Peyer's patch (tissue), 4 donors: ENCODE data around the gene SLC25A13. TPM values are rescaled to one million over a fixed set of nuclear protein-coding genes. Genes with fewer than 3 reads are reported as not detected.

Experiments
- DNase-seq, 3 donors: peaks; one replicate each; pipeline ENCODE4 v3.0.0-alpha.2; 2017 to 2019
- H3K27ac ChIP-seq, 4 donors: fragments of 200-600 bp; sonication (generic); one replicate each; pipeline ENCODE4 v1.5.1; 2016 to 2019
- H3K27me3 ChIP-seq, 2 donors: fragments of 200-600 bp; sonication (generic); one replicate each; pipeline ENCODE4 v1.5.1; 2019
- H3K36me3 ChIP-seq, 3 donors: fragments of 200-600 bp; sonication (generic); one replicate each; pipeline ENCODE4 v1.5.1; 2016 to 2019
- H3K4me1 ChIP-seq, 4 donors: fragments of 200-600 bp; sonication (generic); one replicate each; pipeline ENCODE4 v1.5.1; 2016 to 2019
- H3K4me3 ChIP-seq, 4 donors: fragments of 200-600 bp; sonication (generic); 1 replicate in 3 of 4; 2 replicates in 1 of 4; pipeline ENCODE4 v1.5.1; 2016 to 2019; ENCODE audit warnings: mild to moderate bottlenecking in 1 of 4
- H3K9me3 ChIP-seq, 4 donors: fragments of 200-600 bp; sonication (generic); one replicate each; pipeline ENCODE4 v1.5.1; 2016 to 2019; ENCODE audit warnings: mild to moderate bottlenecking in 1 of 4
- POLR2A ChIP-seq, 2 donors: fragments of 450-650 bp; IDR thresholded peaks; one replicate each; pipeline ENCODE4 v1.5.1; 2017; ENCODE audit warnings: antibody characterized with exemption in 2 of 2, mild to moderate bottlenecking in 2 of 2, moderate library complexity in 2 of 2
- small RNA-seq, 2 donors: library from RNA; depleted of rRNA; stranded (forward); fragments of <200 nt; gene quantifications; one replicate each; pipeline ENCODE3, GENCODE V24; 2016
- total RNA-seq, 4 donors: library from RNA; depleted of rRNA; stranded (reverse); fragments of >200 nt; gene quantifications; one replicate each; pipeline ENCODE4 v1.1.0, GENCODE V29; 2016
- TF ChIP-seq, protein P1 (sequence below), 6 experiments: fragments of 450-650 bp in 4 of 6; fragments of 200-600 bp in 2 of 6; sonication (generic) in 1 of 6; IDR thresholded peaks; one replicate each; pipeline ENCODE4 v1.5.1; 2017 to 2019; ENCODE audit warnings: antibody characterized with exemption in 6 of 6, mild to moderate bottlenecking in 3 of 6, moderate library complexity in 1 of 6

Gene SLC25A13
- total RNA-seq, 4 donors from 2014 or later = 16.5 to 87.8 (median 60.3) TPM

DNA sequence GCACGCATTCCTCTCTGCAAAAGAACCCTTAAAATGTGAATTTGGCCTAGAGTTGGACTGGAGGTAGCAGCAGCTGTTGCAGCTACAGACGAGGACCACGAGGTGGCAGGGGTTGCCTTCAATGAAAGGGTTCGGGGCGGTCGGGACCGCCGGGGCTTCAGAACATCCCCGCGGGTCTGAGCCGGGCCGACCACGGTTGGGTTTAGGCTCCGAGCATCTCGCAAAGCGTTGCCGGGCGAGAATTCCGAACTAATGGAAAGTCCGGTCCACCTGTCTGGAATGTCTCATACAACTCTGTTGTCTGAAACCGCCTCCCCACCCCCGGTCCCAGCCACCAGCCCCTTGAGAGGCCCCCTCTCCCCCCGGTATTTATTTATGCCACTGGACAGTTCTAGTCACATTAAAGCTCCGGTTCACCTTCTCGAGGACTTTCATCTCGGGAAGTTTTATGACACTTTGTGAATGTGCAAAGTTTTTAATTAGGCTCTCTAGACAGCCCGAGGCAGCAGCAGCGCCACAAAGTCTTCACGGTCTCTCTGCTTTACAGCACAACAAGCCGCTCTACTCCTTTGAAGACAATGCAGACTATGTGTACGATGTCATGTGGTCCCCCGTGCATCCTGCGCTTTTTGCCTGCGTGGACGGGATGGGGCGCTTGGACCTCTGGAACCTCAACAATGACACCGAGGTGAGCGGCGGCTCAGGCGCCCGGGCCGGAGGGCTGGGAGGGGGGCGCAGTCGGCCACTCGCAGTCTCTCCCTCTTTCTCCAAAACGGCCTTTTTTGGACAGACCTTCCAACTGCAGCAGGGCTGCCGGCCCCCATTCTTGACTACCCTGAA is 246.2 kb downstream of the SLC25A13 start:
- peak overlapping the region; percentile 23 to 53 (median 39) for H3K4me3 ChIP-seq
- H3K27ac ChIP-seq = no peak overlapping the region
- peak; percentile 25 to 60 (median 54) for DNase-seq
- H3K36me3 ChIP-seq = no peaks in the 10 kb centered on the region
- H3K4me1 ChIP-seq = peaks cover 0 to 9% (median 0%) of the 10 kb centered on the region in 4 donors
- H3K9me3 ChIP-seq = no peaks in the 10 kb centered on the region
- H3K27me3 ChIP-seq = peaks cover 0 to 8% of the 10 kb centered on the region in 2 donors
- TF ChIP-seq, protein P1, sequence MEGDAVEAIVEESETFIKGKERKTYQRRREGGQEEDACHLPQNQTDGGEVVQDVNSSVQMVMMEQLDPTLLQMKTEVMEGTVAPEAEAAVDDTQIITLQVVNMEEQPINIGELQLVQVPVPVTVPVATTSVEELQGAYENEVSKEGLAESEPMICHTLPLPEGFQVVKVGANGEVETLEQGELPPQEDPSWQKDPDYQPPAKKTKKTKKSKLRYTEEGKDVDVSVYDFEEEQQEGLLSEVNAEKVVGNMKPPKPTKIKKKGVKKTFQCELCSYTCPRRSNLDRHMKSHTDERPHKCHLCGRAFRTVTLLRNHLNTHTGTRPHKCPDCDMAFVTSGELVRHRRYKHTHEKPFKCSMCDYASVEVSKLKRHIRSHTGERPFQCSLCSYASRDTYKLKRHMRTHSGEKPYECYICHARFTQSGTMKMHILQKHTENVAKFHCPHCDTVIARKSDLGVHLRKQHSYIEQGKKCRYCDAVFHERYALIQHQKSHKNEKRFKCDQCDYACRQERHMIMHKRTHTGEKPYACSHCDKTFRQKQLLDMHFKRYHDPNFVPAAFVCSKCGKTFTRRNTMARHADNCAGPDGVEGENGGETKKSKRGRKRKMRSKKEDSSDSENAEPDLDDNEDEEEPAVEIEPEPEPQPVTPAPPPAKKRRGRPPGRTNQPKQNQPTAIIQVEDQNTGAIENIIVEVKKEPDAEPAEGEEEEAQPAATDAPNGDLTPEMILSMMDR (IDR thresholded peaks at IDR 0.05) = peak; percentile 26 to 67 (median 58)
- no peak for TF ChIP-seq POLR2A (IDR thresholded peaks at IDR 0.05)

DNA sequence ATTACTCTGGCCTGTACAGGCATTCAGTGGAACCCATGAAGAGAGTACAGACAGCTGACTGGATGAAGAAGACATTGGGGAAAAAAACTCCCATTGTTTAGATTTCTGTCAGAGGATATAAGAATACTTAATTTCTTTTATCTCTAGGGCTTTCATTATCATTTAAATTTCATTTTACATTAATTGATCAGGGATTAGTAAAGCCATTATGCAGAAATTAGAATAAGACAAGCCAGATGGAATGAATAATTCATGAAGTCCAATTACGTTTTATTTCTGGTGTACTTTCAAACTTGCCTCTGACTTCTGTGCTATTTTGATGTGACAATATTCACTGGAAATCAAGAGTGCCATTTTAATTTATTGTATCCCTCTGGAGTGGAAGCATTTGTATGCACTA is 247.0 kb downstream of the SLC25A13 start:
- DNase-seq = no peak
- no peak for TF ChIP-seq POLR2A (IDR thresholded peaks at IDR 0.05)
- TF ChIP-seq, protein P1 (IDR thresholded peaks at IDR 0.05) = no peak
- Histone ChIP-seq H3K27ac (no peak overlapping the region), H3K9me3 (no peaks in the 10 kb centered on the region), H3K27me3 (peaks cover 0 to 8% of the 10 kb centered on the region in 2 donors), H3K4me1 (peaks cover 0 to 9% (median 0%) of the 10 kb centered on the region in 4 donors), H3K4me3 (no peak overlapping the region), H3K36me3 (no peaks in the 10 kb centered on the region)

Small RNAs within 50 kb of the gene (small RNA-seq; reads per million reads assigned to genes)
- gene AC084368.1 (0 reads per million in 2 donors), gene MIR591 (0 reads per million in 2 donors), gene RNU6-364P (0 reads per million in 2 donors), gene RNU6-532P (0 reads per million in 2 donors)
